RWPE2 (cell line): ENCODE measurements around the gene BHLHA9.

Experiments used
- ATAC-seq: fragments of 200-7000 bp; cut with Tn5 transposase; 3 replicates; pipeline ENCODE4 v1.9.1; 2021; ENCODE audit warnings: low read depth
- DNase-seq: peaks from one replicate; pipeline ENCODE4 v3.0.0-alpha.2; 2020; ENCODE audit warnings: low spot score
- H3K27ac ChIP-seq: fragments of 450-650 bp; 2 replicates; pipeline ENCODE4 v1.5.1; 2017; ENCODE audit warnings: mild to moderate bottlenecking; ENCODE audit not compliant: poor library complexity, severe bottlenecking
- H3K27me3 ChIP-seq: fragments of 250-450 bp; sonication (Bioruptor Pico); 2 replicates; pipeline ENCODE4 v1.5.1; 2021; ENCODE audit warnings: mild to moderate bottlenecking, moderate library complexity; ENCODE audit not compliant: insufficient read depth, poor library complexity, severe bottlenecking
- H3K36me3 ChIP-seq: fragments of 250-450 bp; sonication (Bioruptor Pico); 2 replicates; pipeline ENCODE4 v1.5.1; 2020; ENCODE audit warnings: low read depth, mild to moderate bottlenecking, moderate library complexity
- H3K4me1 ChIP-seq: fragments of 250-450 bp; sonication (Bioruptor Pico); 2 replicates; pipeline ENCODE4 v1.5.1; 2021; ENCODE audit warnings: mild to moderate bottlenecking, moderate library complexity; ENCODE audit not compliant: insufficient read depth, poor library complexity, severe bottlenecking
- H3K4me3 ChIP-seq: fragments of 250-450 bp; sonication (Bioruptor Pico); 2 replicates; pipeline ENCODE4 v1.5.1; 2021; ENCODE audit warnings: mild to moderate bottlenecking, moderate library complexity; ENCODE audit not compliant: severe bottlenecking
- H3K9me3 ChIP-seq: fragments of 250-450 bp; sonication (Bioruptor Pico); 2 replicates; pipeline ENCODE4 v1.5.1; 2021; ENCODE audit warnings: mild to moderate bottlenecking, moderate library complexity; ENCODE audit not compliant: severe bottlenecking
- TF ChIP-seq, protein P1 (sequence below): fragments of 450-650 bp; IDR thresholded peaks from one replicate; pipeline ENCODE4 v1.5.1; 2017; ENCODE audit warnings: mild to moderate bottlenecking, moderate library complexity; ENCODE audit not compliant: poor library complexity, severe bottlenecking

The BHLHA9 gene

DNA sequence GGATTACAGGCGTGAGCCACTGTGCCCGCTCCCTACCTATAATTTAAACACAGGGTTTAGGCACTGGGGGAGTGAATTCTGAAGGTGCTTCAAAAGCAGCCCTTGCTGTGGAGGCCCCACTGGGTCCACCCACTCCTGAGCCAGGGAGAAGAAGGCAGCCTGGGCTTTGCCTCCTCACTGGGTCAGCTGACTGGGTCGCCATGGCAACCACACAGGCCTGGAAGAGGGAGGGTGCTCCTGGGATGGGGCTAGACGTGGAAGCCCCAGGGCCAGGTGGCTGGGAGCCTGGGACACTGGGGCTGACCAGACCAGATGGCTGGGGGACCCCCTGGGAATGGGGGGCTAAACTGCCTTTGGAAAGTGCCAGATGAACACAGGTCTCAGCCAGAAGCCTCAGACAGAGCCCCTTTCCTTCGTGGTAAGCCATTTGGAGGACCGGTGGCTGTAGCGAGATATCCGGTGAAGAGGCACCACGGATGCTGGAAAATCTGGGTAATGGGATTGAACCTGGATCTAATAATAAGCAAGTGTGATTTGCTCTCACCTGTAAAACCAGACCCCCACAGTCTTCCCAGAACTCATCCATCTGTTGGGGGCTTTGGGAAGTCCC lies 42.1 kb downstream of the BHLHA9 start:
- ATAC-seq, result no peak
- H3K9me3 ChIP-seq, result no peaks in the 10 kb centered on the region
- no peaks in the 10 kb centered on the region for H3K4me1 ChIP-seq
- H3K27me3 ChIP-seq, result no peaks in the 10 kb centered on the region
- no peaks in the 10 kb centered on the region for H3K36me3 ChIP-seq
- TF ChIP-seq, protein P1, sequence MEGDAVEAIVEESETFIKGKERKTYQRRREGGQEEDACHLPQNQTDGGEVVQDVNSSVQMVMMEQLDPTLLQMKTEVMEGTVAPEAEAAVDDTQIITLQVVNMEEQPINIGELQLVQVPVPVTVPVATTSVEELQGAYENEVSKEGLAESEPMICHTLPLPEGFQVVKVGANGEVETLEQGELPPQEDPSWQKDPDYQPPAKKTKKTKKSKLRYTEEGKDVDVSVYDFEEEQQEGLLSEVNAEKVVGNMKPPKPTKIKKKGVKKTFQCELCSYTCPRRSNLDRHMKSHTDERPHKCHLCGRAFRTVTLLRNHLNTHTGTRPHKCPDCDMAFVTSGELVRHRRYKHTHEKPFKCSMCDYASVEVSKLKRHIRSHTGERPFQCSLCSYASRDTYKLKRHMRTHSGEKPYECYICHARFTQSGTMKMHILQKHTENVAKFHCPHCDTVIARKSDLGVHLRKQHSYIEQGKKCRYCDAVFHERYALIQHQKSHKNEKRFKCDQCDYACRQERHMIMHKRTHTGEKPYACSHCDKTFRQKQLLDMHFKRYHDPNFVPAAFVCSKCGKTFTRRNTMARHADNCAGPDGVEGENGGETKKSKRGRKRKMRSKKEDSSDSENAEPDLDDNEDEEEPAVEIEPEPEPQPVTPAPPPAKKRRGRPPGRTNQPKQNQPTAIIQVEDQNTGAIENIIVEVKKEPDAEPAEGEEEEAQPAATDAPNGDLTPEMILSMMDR, result no peak
- no peak overlapping the region for H3K27ac ChIP-seq
- no peak overlapping the region for H3K4me3 ChIP-seq
- DNase-seq, result no peak

DNA sequence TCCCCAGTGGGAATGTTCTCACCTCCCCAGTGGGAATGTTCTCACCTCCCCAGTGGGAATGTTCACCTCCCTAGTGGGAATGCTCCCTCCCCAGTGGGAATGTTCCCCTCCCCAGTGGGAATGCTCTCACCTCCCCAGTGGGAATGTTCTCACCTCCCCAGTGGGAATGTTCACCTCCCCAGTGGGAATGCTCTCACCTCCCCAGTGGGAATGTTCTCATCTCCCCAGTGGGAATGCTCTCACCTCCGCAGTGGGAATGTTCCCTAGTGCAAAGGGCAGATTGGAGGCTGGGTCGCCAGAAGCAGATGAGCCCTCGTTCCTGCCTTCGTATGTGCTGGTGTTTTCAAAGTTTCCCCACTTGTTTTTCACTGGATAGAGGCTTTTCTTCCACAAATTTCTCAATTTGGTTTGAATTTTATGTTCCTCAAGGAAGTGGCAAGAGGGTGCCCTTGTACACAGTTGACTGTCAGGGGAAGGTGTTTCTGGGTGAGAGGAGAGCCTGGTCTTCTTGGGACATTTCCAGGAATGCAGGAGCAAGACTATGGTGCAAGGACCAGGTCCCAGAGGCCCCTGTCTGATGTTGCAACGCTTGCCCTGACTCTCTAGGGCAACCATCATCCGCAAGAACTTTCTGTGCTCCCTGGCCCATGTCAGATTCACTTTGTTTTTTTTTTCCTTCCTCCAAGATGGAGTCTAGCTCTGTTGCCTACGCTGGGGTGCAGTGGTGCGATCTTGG lies 43.2 kb downstream of the BHLHA9 start:
- no peaks in the 10 kb centered on the region for H3K9me3 ChIP-seq
- H3K27me3 ChIP-seq, result no peaks in the 10 kb centered on the region
- no peaks in the 10 kb centered on the region for H3K36me3 ChIP-seq
- no peak for ATAC-seq
- no peaks in the 10 kb centered on the region for H3K4me1 ChIP-seq
- H3K4me3 ChIP-seq, result no peak overlapping the region
- no peak for DNase-seq
- TF ChIP-seq, protein P1, result no peak
- no peak overlapping the region for H3K27ac ChIP-seq

DNA sequence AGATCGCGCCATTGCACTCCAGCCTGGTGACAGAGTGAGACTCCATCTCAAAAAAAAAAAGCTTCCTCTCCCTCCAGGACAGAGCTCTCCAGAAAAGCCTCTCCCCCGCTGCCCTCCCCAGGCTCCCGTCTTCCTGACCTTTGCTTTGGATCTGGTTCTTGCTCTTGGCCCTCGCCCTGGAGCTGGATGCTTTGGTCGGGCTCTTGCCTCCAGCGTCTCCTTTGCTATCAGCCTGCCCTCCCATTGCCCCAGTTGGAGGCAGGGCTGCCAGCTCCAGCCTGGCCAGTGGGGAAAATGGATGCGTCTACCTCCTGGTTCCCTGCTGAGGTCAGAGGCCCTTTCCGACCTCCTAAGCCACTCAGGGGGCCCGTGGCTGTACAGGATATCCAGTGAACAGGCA lies 45.2 kb downstream of the BHLHA9 start:
- ATAC-seq, result no peak
- DNase-seq, result no peak
- Histone ChIP-seq H3K9me3 (no peaks in the 10 kb centered on the region), H3K27me3 (no peaks in the 10 kb centered on the region), H3K4me1 (no peaks in the 10 kb centered on the region), H3K4me3 (no peak overlapping the region), H3K27ac (no peak overlapping the region), H3K36me3 (no peaks in the 10 kb centered on the region)
- TF ChIP-seq, protein P1, result no peak

DNA sequence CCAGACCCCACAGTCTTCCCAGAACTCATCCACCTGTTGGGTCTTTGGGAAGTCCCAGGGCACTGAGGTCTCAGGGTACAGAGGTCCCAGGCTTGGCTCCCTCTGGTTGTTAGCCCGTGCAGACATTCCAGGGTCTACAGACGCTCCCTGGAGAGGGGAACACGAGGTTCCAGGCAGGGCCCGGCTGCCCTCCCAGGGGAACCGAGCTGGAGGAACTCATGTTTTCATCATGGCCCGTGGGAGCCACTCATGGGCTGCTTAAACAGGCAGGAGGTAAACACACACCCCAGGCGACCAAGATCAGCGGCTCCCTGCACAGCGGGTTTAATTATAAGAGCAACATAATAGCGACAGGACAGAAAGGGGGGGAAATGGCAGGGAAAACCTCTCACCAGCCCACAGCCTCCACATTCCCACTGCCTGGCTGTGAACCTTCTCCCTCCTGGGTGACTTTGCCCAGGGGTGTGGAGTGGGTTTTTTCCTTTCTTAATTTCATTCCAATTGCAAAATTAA lies 45.7 kb downstream of the BHLHA9 start:
- DNase-seq (no peak), ATAC-seq (no peak)
- no peak overlapping the region for H3K4me3 ChIP-seq
- no peaks in the 10 kb centered on the region for H3K27me3 ChIP-seq
- H3K4me1 ChIP-seq, result no peaks in the 10 kb centered on the region
- H3K36me3 ChIP-seq, result no peaks in the 10 kb centered on the region
- TF ChIP-seq, protein P1, result no peak
- H3K27ac ChIP-seq, result no peak overlapping the region
- H3K9me3 ChIP-seq, result no peaks in the 10 kb centered on the region
